B cell (primary cell): ENCODE results near the gene OTOF. TPM values are rescaled to one million over a fixed set of nuclear protein-coding genes. Genes with fewer than 3 reads are reported as not detected.

Experiments used
- ATAC-seq: fragments of 200-7000 bp; cut with Tn5 transposase; one replicate; pipeline ENCODE4 v1.10.0; 2021; ENCODE audit warnings: low read depth, mild to moderate bottlenecking, moderate number of reproducible peaks, moderate library complexity
- CTCF ChIA-PET: fragments of 350-600 bp; sonication (Branson Sonifier 250); formaldehyde crosslinking; loops from one replicate; lab custom pipeline; 2021; ENCODE audit warnings: antibody characterized with exemption, inconsistent platforms; lab: Charles Lee
- POLR2A ChIA-PET: fragments of 350-600 bp; sonication (Branson Sonifier 250); formaldehyde crosslinking; loops from one replicate; lab custom pipeline; 2021; ENCODE audit warnings: antibody characterized with exemption; lab: Charles Lee
- DNase-seq: peaks from one replicate; pipeline ENCODE4 v3.0.0; 2013
- H2AFZ ChIP-seq: 2 replicates; pipeline ENCODE4 v1.6.1; 2012; ENCODE audit warnings: mild to moderate bottlenecking, low read depth, low read length; ENCODE audit not compliant: insufficient read depth, poor library complexity, severe bottlenecking
- H3K27ac ChIP-seq, 2 donors: 1 replicate in 1 of 2; 2 replicates in 1 of 2; pipeline ENCODE4 v1.5.1; 2012 to 2013; ENCODE audit warnings: low read length in 2 of 2, mild to moderate bottlenecking in 2 of 2, moderate library complexity in 1 of 2
- H3K27me3 ChIP-seq, 4 experiments: fragments of 200-600 bp in 1 of 4; sonication (generic) in 1 of 4; replicated peaks in 1 of 4; 1 replicate in 2 of 4; 2 replicates in 2 of 4; pipeline versions ENCODE4 v1.6.1 to v1.7.0; 2013 to 2016; ENCODE audit warnings: low read length in 3 of 4, mild to moderate bottlenecking in 2 of 4, mixed read lengths in 1 of 4, moderate library complexity in 1 of 4; ENCODE audit not compliant: insufficient read depth in 4 of 4, control insufficient read depth in 3 of 4; ENCODE audit errors: control extremely low read depth in 1 of 4
- H3K36me3 ChIP-seq, 2 experiments: replicated peaks in 1 of 2; 1 replicate in 1 of 2; 2 replicates in 1 of 2; pipeline versions ENCODE4 v1.6.1 to v1.7.1; 2013; ENCODE audit warnings: low read length in 1 of 2; ENCODE audit not compliant: insufficient read depth in 2 of 2, control insufficient read depth in 1 of 2; ENCODE audit errors: control extremely low read depth in 1 of 2, extremely low read depth in 1 of 2
- H3K4me1 ChIP-seq, 2 donors: fragments of 200-600 bp in 1 of 2; sonication (generic) in 1 of 2; 1 replicate in 1 of 2; 2 replicates in 1 of 2; pipeline versions ENCODE4 v1.5.1 to v1.6.1; 2013 to 2017; ENCODE audit warnings: low read length in 2 of 2; ENCODE audit not compliant: control insufficient read depth in 2 of 2, insufficient read depth in 2 of 2
- H3K4me2 ChIP-seq: replicated peaks from 2 replicates; pipeline ENCODE3; 2012; ENCODE audit warnings: mild to moderate bottlenecking, low read depth, low read length; ENCODE audit not compliant: poor library complexity, severe bottlenecking
- H3K4me3 ChIP-seq, 5 experiments: fragments of 200-600 bp in 1 of 5; sonication (generic) in 1 of 5; 1 replicate in 3 of 5; 2 replicates in 2 of 5; pipeline versions ENCODE4 v1.5.1 to v1.7.0; 2011 to 2016; ENCODE audit warnings: low read length in 4 of 5, mild to moderate bottlenecking in 4 of 5, low read depth in 2 of 5, control low read depth in 1 of 5, moderate library complexity in 1 of 5; ENCODE audit not compliant: insufficient read depth in 1 of 5; ENCODE audit errors: control extremely low read depth in 1 of 5, extremely low read depth in 1 of 5
- H3K79me2 ChIP-seq: fragments of 200-600 bp; sonication (generic); one replicate; pipeline ENCODE4 v1.6.0; 2016; ENCODE audit warnings: low read length; ENCODE audit not compliant: control insufficient read depth, insufficient read depth
- H3K9ac ChIP-seq: fragments of 200-600 bp; sonication (generic); 2 replicates; pipeline ENCODE4 v1.6.1; 2017; ENCODE audit warnings: mild to moderate bottlenecking, low read length, moderate library complexity
- H3K9me3 ChIP-seq, 3 donors: one replicate each; pipeline versions ENCODE4 v1.6.1 to v1.7.1; 2013; ENCODE audit warnings: low read length in 2 of 3; ENCODE audit not compliant: control insufficient read depth in 2 of 3, insufficient read depth in 1 of 3; ENCODE audit errors: control extremely low read depth in 1 of 3
- H4K20me1 ChIP-seq: 2 replicates; pipeline ENCODE4 v1.6.0; 2012; ENCODE audit warnings: mild to moderate bottlenecking, low read length; ENCODE audit not compliant: insufficient read depth, control insufficient read depth, poor library complexity, severe bottlenecking
- H3K27ac Mint-ChIP-seq: one replicate; pipeline ENCODE4 v1.8.0; 2021; ENCODE audit warnings: mixed read lengths
- H3K27me3 Mint-ChIP-seq: one replicate; pipeline ENCODE4 v1.8.0; 2021; ENCODE audit warnings: mixed read lengths
- H3K4me1 Mint-ChIP-seq: one replicate; pipeline ENCODE4 v1.8.0; 2021; ENCODE audit warnings: mixed read lengths
- H3K4me3 Mint-ChIP-seq: one replicate; pipeline ENCODE4 v1.8.0; 2021; ENCODE audit warnings: mixed read lengths
- H3K9me3 Mint-ChIP-seq: one replicate; pipeline ENCODE4 v1.8.0; 2022; ENCODE audit warnings: mixed read lengths; ENCODE audit not compliant: insufficient read depth
- CTCF ChIP-seq: fragments of 200-600 bp; IDR thresholded peaks from one replicate; pipeline ENCODE4 v1.8.0; 2022; ENCODE audit warnings: antibody characterized with exemption, mild to moderate bottlenecking
- EZH2 ChIP-seq: IDR thresholded peaks from 2 replicates; pipeline ENCODE4 v1.6.1; 2012; ENCODE audit warnings: borderline replicate concordance, low read depth, mild to moderate bottlenecking, moderate library complexity, low read length; ENCODE audit not compliant: insufficient read depth, poor library complexity, severe bottlenecking
- WGBS: methylation state at CpG from one replicate; pipeline ENCODE4 v1.1.5; 2013; ENCODE audit warnings: missing lambda C conversion rate; ENCODE audit not compliant: insufficient coverage; 5-methylcytosine and 5-hydroxymethylcytosine counted together
- intact Hi-C: fragments of 100-400 bp; cut with micrococcal nuclease; formaldehyde crosslinking; loops from one replicate; pipeline ENCODE4 v1.10.0; 2022
- polyA plus RNA-seq: library from polyadenylated mRNA; depleted of rRNA; stranded (reverse); fragments of >200 nt; gene quantifications from 2 replicates; pipeline ENCODE4 v1.2.3, GENCODE V29; 2012
- total RNA-seq, 2 donors: library from RNA; stranded (reverse); fragments of 120-200 nt in 1 of 2; gene quantifications; 1 replicate in 1 of 2; 2 replicates in 1 of 2; pipeline versions ENCODE4 v1.2.3 to v1.2.4, GENCODE V29; 2013 to 2022

Gene OTOF
- total and polyA plus RNA-seq, 2 donors (not counting 1 experiment from before 2014, with no cell fraction given): not detected

DNA sequence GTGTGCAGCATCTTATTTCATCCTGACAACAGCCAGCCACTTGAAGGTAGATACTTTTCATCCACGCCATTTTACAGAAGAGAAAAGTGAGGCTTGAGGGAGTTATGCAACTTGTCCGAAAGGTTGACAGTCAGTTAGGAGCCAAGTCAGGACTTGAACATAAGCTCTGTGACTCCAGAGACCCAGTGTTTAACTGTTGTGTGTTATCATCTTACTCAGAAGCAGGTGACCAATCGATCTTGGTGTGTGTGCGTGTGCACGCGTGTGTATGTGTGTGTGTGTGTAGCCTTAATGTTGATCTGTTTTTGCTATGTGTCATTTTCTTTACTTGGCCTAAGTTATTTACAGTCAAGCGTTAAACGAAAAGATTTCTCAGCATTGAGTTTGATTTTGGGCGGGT lies 54.2 kb downstream of the OTOF start:
- no peak overlapping the region for H2AFZ ChIP-seq
- 98% methylated on average over 8 of the region's 9 CpGs for WGBS
- Mint-ChIP-seq H3K27ac (no peak overlapping the region), H3K9me3 (peaks cover 2% of the 10 kb centered on the region), H3K4me3 (no peak overlapping the region), H3K4me1 (no peaks in the 10 kb centered on the region), H3K27me3 (peaks cover 5% of the 10 kb centered on the region)
- H3K4me1 ChIP-seq: no peaks in the 10 kb centered on the region
- H3K9me3 ChIP-seq: no peaks in the 10 kb centered on the region
- POLR2A ChIA-PET: no interaction called here
- H3K36me3 ChIP-seq: no peaks in the 10 kb centered on the region
- TF ChIP-seq CTCF (no peak), EZH2 (no peak)
- H3K79me2 ChIP-seq: no peaks in the 10 kb centered on the region
- CTCF ChIA-PET: no interaction called here
- DNase-seq: no peak
- no peaks in the 10 kb centered on the region for H3K27me3 ChIP-seq
- no peak overlapping the region for H3K9ac ChIP-seq
- H3K4me3 ChIP-seq: no peak overlapping the region
- no peak overlapping the region for H3K4me2 ChIP-seq
- H4K20me1 ChIP-seq: no peaks in the 10 kb centered on the region
- intact Hi-C loops: no loop called here
- no peak for ATAC-seq
- no peak overlapping the region for H3K27ac ChIP-seq

DNA sequence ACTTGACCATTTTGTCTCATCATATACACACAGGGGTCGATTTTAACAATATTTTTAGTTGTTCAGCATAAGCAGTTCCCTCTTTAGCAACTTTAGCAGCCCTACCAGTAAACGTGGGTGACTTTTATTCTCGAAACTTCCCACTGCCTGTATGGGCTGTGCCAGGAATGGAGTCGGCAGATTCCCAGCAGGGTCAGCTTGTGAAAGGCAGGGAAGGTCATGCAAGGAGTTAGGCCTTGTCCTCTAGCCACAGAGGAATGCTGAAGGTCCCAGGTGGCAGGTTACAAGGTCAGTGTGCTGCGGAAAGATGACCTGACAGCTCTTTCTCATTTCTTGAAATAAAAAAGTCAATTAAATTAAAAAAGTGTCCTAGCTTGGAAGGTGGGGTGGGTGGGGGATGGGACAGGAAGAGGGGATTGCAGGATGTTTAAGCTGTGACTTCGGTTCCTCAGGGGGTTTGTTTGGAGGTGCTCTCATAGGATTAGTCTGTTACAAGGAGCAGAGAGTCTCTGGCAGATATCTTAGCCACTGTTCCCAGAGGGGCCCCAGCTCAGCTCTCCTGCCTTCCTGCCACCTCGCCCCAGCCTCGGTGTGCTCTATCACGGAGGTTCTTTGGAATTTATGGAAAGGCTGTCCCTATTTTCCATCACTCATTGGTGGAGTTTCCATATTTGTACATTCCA lies 54.8 kb downstream of the OTOF start:
- Mint-ChIP-seq H3K4me1 (no peaks in the 10 kb centered on the region), H3K9me3 (peaks cover 2% of the 10 kb centered on the region), H3K4me3 (no peak overlapping the region), H3K27ac (no peak overlapping the region), H3K27me3 (peaks cover 5% of the 10 kb centered on the region)
- ATAC-seq (no peak), DNase-seq (no peak)
- no peak overlapping the region for H3K27ac ChIP-seq
- no peaks in the 10 kb centered on the region for H3K79me2 ChIP-seq
- intact Hi-C loops: no loop called here
- H3K36me3 ChIP-seq: no peaks in the 10 kb centered on the region
- no peak for TF ChIP-seq CTCF
- no peak for TF ChIP-seq EZH2
- no peak overlapping the region for H2AFZ ChIP-seq
- ChIA-PET CTCF (no interaction called here), POLR2A (no interaction called here)
- no peaks in the 10 kb centered on the region for H3K27me3 ChIP-seq
- no peaks in the 10 kb centered on the region for H3K9me3 ChIP-seq
- H3K4me3 ChIP-seq: no peak overlapping the region
- H3K9ac ChIP-seq: no peak overlapping the region
- H3K4me2 ChIP-seq: no peak overlapping the region
- H4K20me1 ChIP-seq: no peaks in the 10 kb centered on the region
- 63% methylated on average over 4 of the region's 9 CpGs for WGBS
- H3K4me1 ChIP-seq: no peaks in the 10 kb centered on the region
